ENCODE data around the gene SPATA9. TPM values are rescaled to one million over a fixed set of nuclear protein-coding genes. Genes with fewer than 3 reads are reported as not detected.

The SPATA9 gene
- total and polyA plus RNA-seq, 2 of the 13 experiments (the other 11 are each of a cell fraction or from before 2014, with no cell fraction given) = not detected

DNA sequence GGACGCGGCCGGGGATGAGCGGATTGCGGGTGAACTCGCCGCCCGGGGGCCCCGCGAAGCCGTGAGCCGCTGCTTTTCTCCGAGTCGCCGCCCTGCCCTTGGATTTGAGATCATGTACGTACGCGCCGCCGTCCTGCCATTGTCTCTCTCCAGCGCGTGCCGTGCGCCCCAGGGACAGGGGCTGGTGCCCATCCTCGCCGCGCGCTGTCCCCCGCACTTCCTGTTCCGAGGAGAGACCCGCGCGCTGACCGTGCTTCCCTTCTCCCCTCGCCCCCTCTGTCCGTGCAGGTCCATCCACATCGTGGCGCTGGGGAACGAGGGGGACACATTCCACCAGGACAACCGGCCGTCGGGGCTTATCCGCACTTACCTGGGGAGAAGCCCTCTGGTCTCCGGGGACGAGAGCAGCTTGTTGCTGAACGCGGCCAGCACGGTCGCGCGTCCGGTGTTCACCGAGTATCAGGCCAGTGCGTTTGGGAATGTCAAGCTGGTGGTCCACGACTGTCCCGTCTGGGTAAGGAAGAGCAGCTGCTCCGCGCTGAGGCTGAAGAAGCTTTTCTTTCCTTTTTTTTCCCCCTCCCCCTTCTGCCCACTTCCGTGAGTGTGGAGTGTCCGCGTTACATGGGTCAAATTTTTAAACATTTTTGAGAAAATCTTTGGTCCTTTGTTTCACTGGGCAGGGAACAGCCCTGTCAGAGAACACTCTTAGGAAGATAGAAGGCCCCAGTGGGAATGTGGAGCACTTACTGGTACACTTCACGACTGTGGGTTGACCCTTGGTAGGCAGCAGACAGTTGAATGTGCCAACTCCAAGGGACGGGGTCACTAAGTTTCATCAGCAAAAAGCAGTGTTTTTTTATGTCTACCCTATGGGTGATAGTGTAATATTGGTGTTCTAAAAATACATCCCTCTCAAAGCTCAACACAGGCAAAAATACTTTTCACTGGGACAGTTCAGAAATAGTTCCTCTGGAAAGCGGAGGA lies 49.1 kb upstream of the SPATA9 start (continued):
- TF ChIP-seq ZFYVE20 (CRISPR knock-in tag; IDR thresholded peaks at IDR 0.05; ENCODE audit: borderline replicate concordance, low read depth) = 0 out of 2 replicates have a peak, but pooled peaks have one; percentile 70
- TF ChIP-seq MBNL3 (CRISPR knock-in tag; conservative IDR thresholded peaks at IDR 0.05) = no peak
- TF ChIP-seq ZBTB38 (CRISPR knock-in tag; IDR thresholded peaks at IDR 0.05) = no peak; the same call in 1 of the 2 replicates
- TF ChIP-seq GATAD1 (CRISPR knock-in tag; IDR thresholded peaks at IDR 0.05) = 0 out of 2 replicates have a peak, but pooled peaks have one; percentile 16
- TF ChIP-seq IKZF4 (CRISPR knock-in tag; IDR thresholded peaks at IDR 0.05; ENCODE audit: borderline replicate concordance, low read depth, not compliant biosample characterization) = peak; percentile 44
- TF ChIP-seq BRCA1 (CRISPR knock-in tag; IDR thresholded peaks at IDR 0.05) = no peak
- TF ChIP-seq, protein P1, sequence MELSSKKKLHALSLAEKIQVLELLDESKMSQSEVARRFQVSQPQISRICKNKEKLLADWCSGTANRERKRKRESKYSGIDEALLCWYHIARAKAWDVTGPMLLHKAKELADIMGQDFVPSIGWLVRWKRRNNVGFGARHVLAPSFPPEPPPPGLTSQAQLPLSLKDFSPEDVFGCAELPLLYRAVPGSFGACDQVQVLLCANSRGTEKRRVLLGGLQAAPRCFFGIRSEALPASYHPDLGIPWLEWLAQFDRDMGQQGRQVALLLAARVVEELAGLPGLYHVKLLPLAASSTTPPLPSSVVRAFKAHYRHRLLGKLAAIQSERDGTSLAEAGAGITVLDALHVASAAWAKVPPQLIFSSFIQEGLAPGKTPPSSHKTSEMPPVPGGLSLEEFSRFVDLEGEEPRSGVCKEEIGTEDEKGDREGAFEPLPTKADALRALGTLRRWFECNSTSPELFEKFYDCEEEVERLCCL (CRISPR knock-in tag; IDR thresholded peaks at IDR 0.05; ENCODE audit: borderline replicate concordance) = no peak
- peak; percentile 75 for TF ChIP-seq HES4 (CRISPR knock-in tag; IDR thresholded peaks at IDR 0.05; ENCODE audit: borderline replicate concordance)
- no peak for TF ChIP-seq CEBPB (IDR thresholded peaks at IDR 0.05; ENCODE audit: borderline replicate concordance, low read depth, low read length)
- peak; percentile 80 for TF ChIP-seq ELF1 (CRISPR knock-in tag; IDR thresholded peaks at IDR 0.05)
- TF ChIP-seq BCL6 (CRISPR knock-in tag; IDR thresholded peaks at IDR 0.05) = peak; percentile 42; the same call in 1 of the 2 replicates
- peak; percentile 46; the same call in 1 of the 2 replicates for TF ChIP-seq POGZ (CRISPR knock-in tag; IDR thresholded peaks at IDR 0.05)
- TF ChIP-seq, protein P2, sequence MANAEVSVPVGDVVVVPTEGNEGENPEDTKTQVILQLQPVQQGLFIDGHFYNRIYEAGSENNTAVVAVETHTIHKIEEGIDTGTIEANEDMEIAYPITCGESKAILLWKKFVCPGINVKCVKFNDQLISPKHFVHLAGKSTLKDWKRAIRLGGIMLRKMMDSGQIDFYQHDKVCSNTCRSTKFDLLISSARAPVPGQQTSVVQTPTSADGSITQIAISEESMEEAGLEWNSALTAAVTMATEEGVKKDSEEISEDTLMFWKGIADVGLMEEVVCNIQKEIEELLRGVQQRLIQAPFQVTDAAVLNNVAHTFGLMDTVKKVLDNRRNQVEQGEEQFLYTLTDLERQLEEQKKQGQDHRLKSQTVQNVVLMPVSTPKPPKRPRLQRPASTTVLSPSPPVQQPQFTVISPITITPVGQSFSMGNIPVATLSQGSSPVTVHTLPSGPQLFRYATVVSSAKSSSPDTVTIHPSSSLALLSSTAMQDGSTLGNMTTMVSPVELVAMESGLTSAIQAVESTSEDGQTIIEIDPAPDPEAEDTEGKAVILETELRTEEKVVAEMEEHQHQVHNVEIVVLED (CRISPR knock-in tag; IDR thresholded peaks at IDR 0.05; ENCODE audit: borderline replicate concordance) = peak; percentile 58; the same call in 1 of the 2 replicates
- TF ChIP-seq NFATC3 (CRISPR knock-in tag; IDR thresholded peaks at IDR 0.05) = no peak
- TF ChIP-seq ZNF160 (CRISPR knock-in tag; IDR thresholded peaks at IDR 0.05) = peak; percentile 20; the same call in 1 of the 2 replicates
- TF ChIP-seq, protein P3, sequence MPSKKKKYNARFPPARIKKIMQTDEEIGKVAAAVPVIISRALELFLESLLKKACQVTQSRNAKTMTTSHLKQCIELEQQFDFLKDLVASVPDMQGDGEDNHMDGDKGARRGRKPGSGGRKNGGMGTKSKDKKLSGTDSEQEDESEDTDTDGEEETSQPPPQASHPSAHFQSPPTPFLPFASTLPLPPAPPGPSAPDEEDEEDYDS (CRISPR knock-in tag; IDR thresholded peaks at IDR 0.05) = 0 out of 2 replicates have a peak, but pooled peaks have one; percentile 20
- TF ChIP-seq LCORL (IDR thresholded peaks at IDR 0.05) = no peak
- peak; percentile 57; the same call in 1 of the 2 replicates for TF ChIP-seq LCORL (CRISPR knock-in tag; IDR thresholded peaks at IDR 0.05)
- TF ChIP-seq ZBTB21 (CRISPR knock-in tag; IDR thresholded peaks at IDR 0.05) = no peak
- TF ChIP-seq, protein P4, sequence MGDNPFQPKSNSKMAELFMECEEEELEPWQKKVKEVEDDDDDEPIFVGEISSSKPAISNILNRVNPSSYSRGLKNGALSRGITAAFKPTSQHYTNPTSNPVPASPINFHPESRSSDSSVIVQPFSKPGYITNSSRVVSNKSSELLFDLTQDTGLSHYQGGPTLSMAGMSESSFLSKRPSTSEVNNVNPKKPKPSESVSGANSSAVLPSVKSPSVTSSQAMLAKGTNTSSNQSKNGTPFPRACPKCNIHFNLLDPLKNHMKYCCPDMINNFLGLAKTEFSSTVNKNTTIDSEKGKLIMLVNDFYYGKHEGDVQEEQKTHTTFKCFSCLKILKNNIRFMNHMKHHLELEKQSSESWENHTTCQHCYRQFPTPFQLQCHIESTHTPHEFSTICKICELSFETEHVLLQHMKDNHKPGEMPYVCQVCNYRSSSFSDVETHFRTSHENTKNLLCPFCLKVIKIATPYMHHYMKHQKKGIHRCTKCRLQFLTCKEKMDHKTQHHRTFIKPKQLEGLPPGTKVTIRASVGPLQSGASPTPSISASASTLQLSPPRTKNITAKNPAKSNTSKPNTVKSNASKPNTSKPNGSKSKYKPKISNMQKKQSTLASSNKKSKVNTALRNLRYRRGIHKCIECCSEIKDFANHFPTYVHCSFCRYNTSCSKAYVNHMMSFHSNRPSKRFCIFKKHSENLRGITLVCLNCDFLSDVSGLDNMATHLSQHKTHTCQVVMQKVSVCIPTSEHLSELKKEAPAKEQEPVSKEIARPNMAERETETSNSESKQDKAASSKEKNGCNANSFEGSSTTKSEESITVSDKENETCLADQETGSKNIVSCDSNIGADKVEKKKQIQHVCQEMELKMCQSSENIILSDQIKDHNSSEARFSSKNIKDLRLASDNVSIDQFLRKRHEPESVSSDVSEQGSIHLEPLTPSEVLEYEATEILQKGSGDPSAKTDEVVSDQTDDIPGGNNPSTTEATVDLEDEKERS (CRISPR knock-in tag; IDR thresholded peaks at IDR 0.05) = peak; percentile 73
- TF ChIP-seq ZNF891 (CRISPR knock-in tag; IDR thresholded peaks at IDR 0.05) = no peak; the same call in 1 of the 2 replicates
- peak; percentile 36; the same call in 1 of the 2 replicates for TF ChIP-seq KAT8 (CRISPR knock-in tag; IDR thresholded peaks at IDR 0.05)
- no peak for TF ChIP-seq ZNF775 (CRISPR knock-in tag; IDR thresholded peaks at IDR 0.05; ENCODE audit: borderline replicate concordance)
